Keratinocyte (primary cell): Measurements from ENCODE around the gene NPHS1.

Experiments used
- CTCF ChIP-seq, 3 experiments: IDR thresholded peaks in 1 of 3; conservative IDR thresholded peaks in 1 of 3; optimal IDR thresholded peaks in 1 of 3; 2 replicates in 2 of 3; 3 replicates in 1 of 3; pipeline versions ENCODE3 to v1.5.1; 2011; ENCODE audit warnings: low read length in 3 of 3, mild to moderate bottlenecking in 3 of 3, moderate library complexity in 2 of 3, control low read depth in 1 of 3, inconsistent platforms in 1 of 3; ENCODE audit not compliant: insufficient read depth in 2 of 3; ENCODE audit errors: extremely low read depth in 1 of 3
- EZH2 ChIP-seq: IDR thresholded peaks from one replicate; pipeline ENCODE4 v1.6.1; 2012; ENCODE audit warnings: inconsistent platforms, mild to moderate bottlenecking, low read length, moderate library complexity

- no peak for TF ChIP-seq CTCF (optimal IDR thresholded peaks at IDR 0.05 in 1 of 3, IDR thresholded peaks at IDR 0.05 in 1 of 3, conservative IDR thresholded peaks at IDR 0.05 in 1 of 3; ENCODE audit: extremely low read depth in 1 of 3, insufficient read depth in 2 of 3, low read length in 3 of 3)
- TF ChIP-seq EZH2: no peak
Measured at GRCh38 chr19:35833972-35834371, 18.3 kb downstream of the NPHS1 start.
